IMR-90 (cell line): Measurements from ENCODE around the gene OR4K2. TPM values are rescaled to one million over a fixed set of nuclear protein-coding genes. Genes with fewer than 3 reads are reported as not detected.

Experiments used
- ATAC-seq: fragments of 200-7000 bp; cut with Tn5 transposase; 2 replicates; pipeline ENCODE4 v1.9.1; 2020; ENCODE audit warnings: low read depth, mild to moderate bottlenecking, moderate library complexity
- BruUV-seq: library from RNA; stranded (reverse); fragments of 400-500 nt; replicated peaks from 2 replicates; lab custom pipeline; 2021; lab: Mats Ljungman, UMichigan
- CTCF ChIA-PET: fragments of 300-600 bp; formaldehyde crosslinking; extraction: SDS; loops from one replicate; lab custom pipeline; 2021; ENCODE audit warnings: antibody characterized with exemption; lab: Yijun Ruan, JAX
- POLR2A ChIA-PET: fragments of 300-600 bp; sonication (Branson Sonifier 250); formaldehyde crosslinking; loops from one replicate; lab custom pipeline; 2022; ENCODE audit warnings: antibody characterized with exemption; ENCODE audit not compliant: unreplicated experiment; lab: Charles Lee
- DNase-seq: peaks from one replicate; pipeline ENCODE4 v3.0.0; 2013
- H2AFZ ChIP-seq: replicated peaks from 2 replicates; pipeline ENCODE3; 2013; ENCODE audit warnings: low read length, mild to moderate bottlenecking; ENCODE audit not compliant: poor library complexity
- H2AK5ac ChIP-seq: 2 replicates; pipeline ENCODE4 v1.6.1; 2013; ENCODE audit warnings: low read depth, low read length, inconsistent platforms
- H2AK9ac ChIP-seq: replicated peaks from 2 replicates; pipeline ENCODE3; 2013; ENCODE audit warnings: mild to moderate bottlenecking, low read depth, low read length, moderate library complexity; ENCODE audit not compliant: poor library complexity
- H2BK120ac ChIP-seq: 2 replicates; pipeline ENCODE4 v1.6.1; 2013; ENCODE audit warnings: low read depth, low read length, inconsistent platforms
- H2BK15ac ChIP-seq: 3 replicates; pipeline ENCODE4 v1.6.1; 2013; ENCODE audit warnings: low read depth, low read length, inconsistent platforms
- H2BK20ac ChIP-seq: 2 replicates; pipeline ENCODE4 v1.6.1; 2013; ENCODE audit warnings: low read depth, mild to moderate bottlenecking, inconsistent platforms, low read length, moderate library complexity
- H2BK5ac ChIP-seq: 2 replicates; pipeline ENCODE4 v1.6.1; 2013; ENCODE audit warnings: mild to moderate bottlenecking, low read depth, low read length, inconsistent platforms; ENCODE audit not compliant: poor library complexity, severe bottlenecking
- H3K14ac ChIP-seq: replicated peaks from 2 replicates; pipeline ENCODE4 v1.6.1; 2013; ENCODE audit warnings: low read depth, low read length, inconsistent platforms
- H3K18ac ChIP-seq: 2 replicates; pipeline ENCODE4 v1.6.1; 2013; ENCODE audit warnings: low read depth, low read length, control low read depth
- H3K23ac ChIP-seq: 2 replicates; pipeline ENCODE4 v1.6.1; 2013; ENCODE audit warnings: low read depth, low read length, inconsistent platforms
- H3K27ac ChIP-seq: 2 replicates; pipeline ENCODE4 v1.5.1; 2013; ENCODE audit warnings: mild to moderate bottlenecking, control low read depth, low read length; ENCODE audit not compliant: insufficient read depth
- H3K27me3 ChIP-seq: 2 replicates; pipeline ENCODE4 v1.6.1; 2013; ENCODE audit warnings: low read length; ENCODE audit not compliant: control insufficient read depth, insufficient read depth
- H3K36me3 ChIP-seq: 2 replicates; pipeline ENCODE4 v1.6.1; 2013; ENCODE audit warnings: low read length, mixed read lengths; ENCODE audit not compliant: control insufficient read depth, insufficient read depth
- H3K4ac ChIP-seq: 2 replicates; pipeline ENCODE4 v1.6.1; 2013; ENCODE audit warnings: low read depth, low read length, inconsistent platforms
- H3K4me1 ChIP-seq: 2 replicates; pipeline ENCODE4 v1.6.1; 2013; ENCODE audit warnings: low read length, mixed read lengths; ENCODE audit not compliant: control insufficient read depth, insufficient read depth
- H3K4me2 ChIP-seq: 2 replicates; pipeline ENCODE4 v1.6.1; 2013; ENCODE audit warnings: low read depth, mild to moderate bottlenecking, control low read depth, low read length, moderate library complexity
- H3K4me3 ChIP-seq: 2 replicates; pipeline ENCODE4 v1.5.1; 2013; ENCODE audit warnings: low read depth, mild to moderate bottlenecking, control low read depth, low read length, moderate library complexity; ENCODE audit not compliant: insufficient read depth
- H3K56ac ChIP-seq: 2 replicates; pipeline ENCODE4 v1.6.1; 2013; ENCODE audit warnings: low read length, inconsistent platforms; ENCODE audit not compliant: insufficient read depth; ENCODE audit errors: extremely low read depth
- H3K79me1 ChIP-seq, 2 experiments: 2 replicates each; pipeline ENCODE4 v1.6.1; 2013; ENCODE audit warnings: low read length in 2 of 2, inconsistent platforms in 1 of 2, low read depth in 1 of 2
- H3K9ac ChIP-seq: 2 replicates; pipeline ENCODE4 v1.6.1; 2013; ENCODE audit warnings: low read depth, low read length, control low read depth
- H3K9me1 ChIP-seq: 2 replicates; pipeline ENCODE4 v1.6.1; 2013; ENCODE audit warnings: low read length, inconsistent platforms; ENCODE audit not compliant: insufficient read depth
- H3K9me3 ChIP-seq: 2 replicates; pipeline ENCODE4 v1.6.1; 2013; ENCODE audit warnings: low read length; ENCODE audit not compliant: control insufficient read depth, insufficient read depth
- H4K20me1 ChIP-seq: 2 replicates; pipeline ENCODE4 v1.6.1; 2013; ENCODE audit warnings: low read length, inconsistent platforms; ENCODE audit not compliant: insufficient read depth
- H4K5ac ChIP-seq: 2 replicates; pipeline ENCODE4 v1.6.1; 2013; ENCODE audit warnings: mild to moderate bottlenecking, low read depth, low read length, control low read depth
- H4K8ac ChIP-seq, 2 experiments: 2 replicates each; pipeline ENCODE4 v1.6.1; 2013; ENCODE audit warnings: low read depth in 2 of 2, low read length in 2 of 2, control low read depth in 1 of 2, inconsistent platforms in 1 of 2
- H4K91ac ChIP-seq: 2 replicates; pipeline ENCODE4 v1.6.1; 2013; ENCODE audit warnings: low read depth, low read length, inconsistent platforms; ENCODE audit not compliant: insufficient read depth
- dilution Hi-C: fragments of 300-500 bp; cut with HindIII; formaldehyde crosslinking; loops from one replicate; pipeline ENCODE4 v1.14.3; 2018; ENCODE audit warnings: low sequenced_read_pairs; ENCODE audit not compliant: unreplicated experiment
- in situ Hi-C: fragments of 300-500 bp; cut with MboI; formaldehyde crosslinking; loops from 3 replicates; pipeline ENCODE4 v1.14.3; 2019; ENCODE audit warnings: low sequenced_read_pairs, inconsistent platforms, mixed read lengths
- intact Hi-C: fragments of 100-400 bp; cut with micrococcal nuclease; formaldehyde crosslinking; loops from 2 replicates; pipeline ENCODE4 v1.10.0; 2022
- polyA plus RNA-seq, 3 experiments: library from polyadenylated mRNA; depleted of rRNA; stranded (reverse); fragments of >200 nt; gene quantifications; 2 replicates each; pipeline ENCODE4 v1.2.3, GENCODE V29; 2012; ENCODE audit warnings: low replicate concordance in 1 of 3
- total RNA-seq: library from RNA; depleted of rRNA; stranded (reverse); fragments of >200 nt; gene quantifications from 2 replicates; pipeline ENCODE4 v1.2.3, GENCODE V29; 2012
- TF ChIP-seq, protein P1 (sequence below): fragments of 150-350 bp; IDR thresholded peaks from 2 replicates; pipeline ENCODE4 v1.6.1; 2016; ENCODE audit warnings: low read depth, mild to moderate bottlenecking, low read length, moderate library complexity, borderline replicate concordance
- TF ChIP-seq, protein P2 (sequence below): conservative IDR thresholded peaks from 2 replicates; pipeline ENCODE4 v1.5.1; 2012; ENCODE audit warnings: mild to moderate bottlenecking, low read depth, low read length, improper control_type of control experiment

OR4K2 gene
- total and polyA plus RNA-seq, 2 of the 4 experiments (the other 2 are of a cell fraction): not detected

DNA sequence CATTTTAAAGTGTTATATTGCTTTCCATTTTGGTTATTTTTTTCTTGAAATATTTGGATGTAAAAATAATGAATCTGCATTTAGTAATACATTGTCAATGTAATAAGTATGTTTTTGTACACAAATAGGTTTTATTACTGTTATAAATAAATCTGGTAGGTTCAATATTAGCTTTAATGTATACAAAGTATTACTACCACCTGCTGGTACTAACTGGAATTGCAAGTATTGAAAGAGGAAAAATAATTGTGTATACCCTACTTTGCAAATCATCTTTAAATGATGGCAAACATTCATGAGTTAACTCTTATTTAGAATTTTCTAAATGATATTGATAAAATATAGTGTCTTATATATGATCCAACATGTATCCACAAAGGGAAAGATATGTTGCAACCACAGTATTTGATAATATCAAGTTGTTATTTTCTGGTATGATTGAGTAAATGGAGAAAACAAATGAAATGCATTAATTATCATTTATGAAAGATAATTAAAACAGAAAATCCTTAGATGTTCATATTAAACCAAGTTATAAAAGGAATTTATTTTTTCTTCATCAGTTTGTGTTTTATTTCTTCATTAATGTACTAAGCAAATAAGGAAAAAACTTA, 3.2 kb downstream of the OR4K2 start:
- no peak overlapping the region for H2BK20ac ChIP-seq
- H2AK5ac ChIP-seq: no peak overlapping the region
- no peak for ATAC-seq
- H3K79me1 ChIP-seq: no peaks in the 10 kb centered on the region
- H2AK9ac ChIP-seq: no peak overlapping the region
- H3K27ac ChIP-seq: no peak overlapping the region
- no peaks in the 10 kb centered on the region for H3K36me3 ChIP-seq
- no peaks in the 10 kb centered on the region for H4K20me1 ChIP-seq
- no peak for DNase-seq
- H3K4me3 ChIP-seq: no peak overlapping the region
- no peak overlapping the region for H4K5ac ChIP-seq
- no peak overlapping the region for H3K56ac ChIP-seq
- no peak overlapping the region for H3K4ac ChIP-seq
- H3K9me3 ChIP-seq: peaks cover 16% of the 10 kb centered on the region
- dilution Hi-C loops (no loop called here), in situ Hi-C loops (no loop called here), intact Hi-C loops (no loop called here)
- H3K4me1 ChIP-seq: no peaks in the 10 kb centered on the region
- no peak overlapping the region for H3K23ac ChIP-seq
- no peak overlapping the region for H3K18ac ChIP-seq
- ChIA-PET POLR2A (no interaction called here), CTCF (no interaction called here)
- BruUV-seq: no TSS peak
- no peaks in the 10 kb centered on the region for H3K27me3 ChIP-seq
- H4K91ac ChIP-seq: no peak overlapping the region
- TF ChIP-seq, protein P1, sequence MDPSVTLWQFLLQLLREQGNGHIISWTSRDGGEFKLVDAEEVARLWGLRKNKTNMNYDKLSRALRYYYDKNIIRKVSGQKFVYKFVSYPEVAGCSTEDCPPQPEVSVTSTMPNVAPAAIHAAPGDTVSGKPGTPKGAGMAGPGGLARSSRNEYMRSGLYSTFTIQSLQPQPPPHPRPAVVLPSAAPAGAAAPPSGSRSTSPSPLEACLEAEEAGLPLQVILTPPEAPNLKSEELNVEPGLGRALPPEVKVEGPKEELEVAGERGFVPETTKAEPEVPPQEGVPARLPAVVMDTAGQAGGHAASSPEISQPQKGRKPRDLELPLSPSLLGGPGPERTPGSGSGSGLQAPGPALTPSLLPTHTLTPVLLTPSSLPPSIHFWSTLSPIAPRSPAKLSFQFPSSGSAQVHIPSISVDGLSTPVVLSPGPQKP: no peak
- TF ChIP-seq, protein P2, sequence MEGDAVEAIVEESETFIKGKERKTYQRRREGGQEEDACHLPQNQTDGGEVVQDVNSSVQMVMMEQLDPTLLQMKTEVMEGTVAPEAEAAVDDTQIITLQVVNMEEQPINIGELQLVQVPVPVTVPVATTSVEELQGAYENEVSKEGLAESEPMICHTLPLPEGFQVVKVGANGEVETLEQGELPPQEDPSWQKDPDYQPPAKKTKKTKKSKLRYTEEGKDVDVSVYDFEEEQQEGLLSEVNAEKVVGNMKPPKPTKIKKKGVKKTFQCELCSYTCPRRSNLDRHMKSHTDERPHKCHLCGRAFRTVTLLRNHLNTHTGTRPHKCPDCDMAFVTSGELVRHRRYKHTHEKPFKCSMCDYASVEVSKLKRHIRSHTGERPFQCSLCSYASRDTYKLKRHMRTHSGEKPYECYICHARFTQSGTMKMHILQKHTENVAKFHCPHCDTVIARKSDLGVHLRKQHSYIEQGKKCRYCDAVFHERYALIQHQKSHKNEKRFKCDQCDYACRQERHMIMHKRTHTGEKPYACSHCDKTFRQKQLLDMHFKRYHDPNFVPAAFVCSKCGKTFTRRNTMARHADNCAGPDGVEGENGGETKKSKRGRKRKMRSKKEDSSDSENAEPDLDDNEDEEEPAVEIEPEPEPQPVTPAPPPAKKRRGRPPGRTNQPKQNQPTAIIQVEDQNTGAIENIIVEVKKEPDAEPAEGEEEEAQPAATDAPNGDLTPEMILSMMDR: peak; percentile 43
- H2BK120ac ChIP-seq: no peak overlapping the region
- H3K9me1 ChIP-seq: no peaks in the 10 kb centered on the region
- H3K14ac ChIP-seq: no peak overlapping the region
- H3K4me2 ChIP-seq: no peak overlapping the region
- H2BK5ac ChIP-seq: no peak overlapping the region
- H2AFZ ChIP-seq: no peak overlapping the region
- H4K8ac ChIP-seq: no peak overlapping the region
- H3K9ac ChIP-seq: no peak overlapping the region
- H2BK15ac ChIP-seq: no peak overlapping the region
